HG03097 (cell line): ENCODE results near the gene TRRAP.
"Not testable (repeated sequence)": the region's sequence is repeated elsewhere in the genome, so short reads cannot be mapped to it uniquely, and the experiment has no call there.

Source experiments
- ATAC-seq: cut with Tn5 transposase; IDR thresholded peaks from one replicate; pipeline ENCODE4 v1.9.1; 2021; ENCODE audit not compliant: unreplicated experiment, low FRiP score

TRRAP gene

GRCh38 chr7:98864731-98865453, 13.4 kb upstream of the TRRAP start:
- ATAC-seq, result no peak

- ATAC-seq, result no peak
These were observed 12.0 kb upstream of the TRRAP start for GRCh38 chr7:98866351-98866750.

GRCh38 chr7:98866765-98867164, 11.6 kb upstream of the TRRAP start:
- ATAC-seq, result no peak

- ATAC-seq, result no peak
These were observed 9.9 kb upstream of the TRRAP start for GRCh38 chr7:98868450-98868849.

GRCh38 chr7:98869027-98869596, 9.2 kb upstream of the TRRAP start:
- no peak for ATAC-seq

GRCh38 chr7:98869597-98870120, 8.7 kb upstream of the TRRAP start, which contains the start of gene TMEM130:
TSS of gene TMEM130 (minus strand) at chr7:98870014. CDS start at chr7:98869861, 153 bp downstream.
- no peak for ATAC-seq

- peak; percentile 61 for ATAC-seq
These were observed 8.1 kb upstream of the TRRAP start for GRCh38 chr7:98870121-98870651.

- ATAC-seq, result no peak
These were observed 7.4 kb upstream of the TRRAP start for GRCh38 chr7:98870807-98871491.

- ATAC-seq, result no peak
These were observed 5.9 kb upstream of the TRRAP start for GRCh38 chr7:98872328-98872924.

- not testable (repeated sequence) for ATAC-seq
These were observed 4.7 kb upstream of the TRRAP start for GRCh38 chr7:98873610-98874009.

GRCh38 chr7:98874942-98875341, 3.4 kb upstream of the TRRAP start:
- no peak for ATAC-seq

- no peak for ATAC-seq
These were observed 2.8 kb upstream of the TRRAP start for GRCh38 chr7:98875501-98875900.

- ATAC-seq, result no peak
These were observed 1.2 kb upstream of the TRRAP start for GRCh38 chr7:98877146-98877545.

GRCh38 chr7:98877692-98878364, 504 bp upstream of the TRRAP start:
- ATAC-seq, result no peak

GRCh38 chr7:98879198-98879978, 1.1 kb downstream of the TRRAP start:
- peak; percentile 63 for ATAC-seq

- no peak for ATAC-seq
These were observed 1.6 kb downstream of the TRRAP start for GRCh38 chr7:98879979-98880315.

GRCh38 chr7:98880485-98880884, 2.2 kb downstream of the TRRAP start:
- ATAC-seq, result no peak

GRCh38 chr7:98881561-98882315, 3.4 kb downstream of the TRRAP start:
- ATAC-seq, result no peak

- no peak for ATAC-seq
These were observed 6.1 kb downstream of the TRRAP start for GRCh38 chr7:98884416-98884815.
